Measurements from ENCODE around the gene COL4A6.

COL4A6 gene

GRCh38 chrX:108203540-108203939 lies 234.7 kb downstream of the COL4A6 start:
- DNase-seq: no peak

- no peak for DNase-seq
These were observed 238.5 kb downstream of the COL4A6 start for GRCh38 chrX:108199691-108200090.

GRCh38 chrX:108199041-108199440 lies 239.2 kb downstream of the COL4A6 start:
- no peak for DNase-seq

- no peak for DNase-seq
These were observed 239.8 kb downstream of the COL4A6 start for GRCh38 chrX:108198420-108198819.

GRCh38 chrX:108186811-108187210 lies 251.4 kb downstream of the COL4A6 start:
- no peak for DNase-seq

- DNase-seq: no peak
These were observed 260.1 kb downstream of the COL4A6 start for GRCh38 chrX:108178143-108178498.

GRCh38 chrX:108177351-108178142 lies 260.7 kb downstream of the COL4A6 start:
- DNase-seq: no peak

- DNase-seq: no peak
These were observed 264.3 kb downstream of the COL4A6 start for GRCh38 chrX:108173874-108174273.

- DNase-seq: no peak
These were observed 266.6 kb downstream of the COL4A6 start for GRCh38 chrX:108171671-108172070.

- DNase-seq: no peak
These were observed 268.5 kb downstream of the COL4A6 start for GRCh38 chrX:108169768-108170167.

GRCh38 chrX:108168961-108169740 lies 269.1 kb downstream of the COL4A6 start:
- DNase-seq: no peak

GRCh38 chrX:108167211-108167872 lies 270.9 kb downstream of the COL4A6 start:
- DNase-seq: no peak

- DNase-seq: no peak
These were observed 272.7 kb downstream of the COL4A6 start for GRCh38 chrX:108165383-108166111.

GRCh38 chrX:108163333-108164082 lies 274.7 kb downstream of the COL4A6 start:
- DNase-seq: no peak

- no peak for DNase-seq
These were observed 276.0 kb downstream of the COL4A6 start for GRCh38 chrX:108162265-108162664.

- DNase-seq: no peak
These were observed 277.9 kb downstream of the COL4A6 start for GRCh38 chrX:108160309-108160708.

GRCh38 chrX:108159028-108159670 lies 279.1 kb downstream of the COL4A6 start:
- DNase-seq: no peak

- no peak for DNase-seq
These were observed 280.6 kb downstream of the COL4A6 start for GRCh38 chrX:108157628-108158027.

GRCh38 chrX:108156934-108157466 lies 281.2 kb downstream of the COL4A6 start:
- DNase-seq: no peak

- DNase-seq: no peak
These were observed 282.1 kb downstream of the COL4A6 start for GRCh38 chrX:108156082-108156481.

GRCh38 chrX:108148524-108148923 lies 289.7 kb downstream of the COL4A6 start:
- DNase-seq: no peak
